Loucy (cell line): ENCODE results near the gene TMEM176A.

Experiments used
- H2AFZ ChIP-seq: fragments of 200-600 bp; sonication (generic); 2 replicates; pipeline ENCODE4 v1.6.0; 2016; ENCODE audit warnings: antibody characterized with exemption, mild to moderate bottlenecking, low read length, moderate library complexity
- H3F3A ChIP-seq: fragments of 200-600 bp; 2 replicates; pipeline ENCODE4 v1.6.0; 2016; ENCODE audit warnings: antibody characterized with exemption, low read depth, mild to moderate bottlenecking
- H3K27me3 ChIP-seq: fragments of 200-600 bp; sonication (generic); 2 replicates; pipeline ENCODE4 v1.6.1; 2014; ENCODE audit warnings: low read length, mild to moderate bottlenecking; ENCODE audit not compliant: insufficient read depth, poor library complexity, severe bottlenecking
- H3K36me3 ChIP-seq: fragments of 200-600 bp; sonication (generic); 2 replicates; pipeline ENCODE4 v1.6.1; 2016; ENCODE audit warnings: low read length; ENCODE audit not compliant: insufficient read depth
- H3K4me1 ChIP-seq: fragments of 200-600 bp; sonication (generic); 2 replicates; pipeline ENCODE4 v1.5.1; 2014; ENCODE audit warnings: low read length, mild to moderate bottlenecking; ENCODE audit not compliant: insufficient read depth, poor library complexity, severe bottlenecking
- H3K4me2 ChIP-seq: fragments of 200-600 bp; sonication (generic); 2 replicates; pipeline ENCODE4 v1.6.0; 2014; ENCODE audit warnings: antibody characterized with exemption, low read length, low read depth, mild to moderate bottlenecking; ENCODE audit not compliant: poor library complexity, severe bottlenecking
- H3K4me3 ChIP-seq: fragments of 200-600 bp; sonication (generic); 2 replicates; pipeline ENCODE4 v1.5.1; 2014; ENCODE audit warnings: low read length, mild to moderate bottlenecking, mixed read lengths; ENCODE audit not compliant: poor library complexity, severe bottlenecking
- H3K79me2 ChIP-seq: fragments of 200-600 bp; sonication (generic); 2 replicates; pipeline ENCODE4 v1.6.1; 2014; ENCODE audit warnings: low read length; ENCODE audit not compliant: insufficient read depth
- H3K9ac ChIP-seq: fragments of 200-600 bp; sonication (generic); 2 replicates; pipeline ENCODE4 v1.6.0; 2014; ENCODE audit warnings: mild to moderate bottlenecking, low read depth, low read length, moderate library complexity; ENCODE audit not compliant: poor library complexity, severe bottlenecking
- H3K9me2 ChIP-seq: fragments of 200-600 bp; sonication (generic); replicated peaks from 2 replicates; pipeline ENCODE4 v1.6.1; 2016; ENCODE audit warnings: low read depth, low read length, mixed read lengths
- H3K9me3 ChIP-seq: fragments of 200-600 bp; sonication (generic); 2 replicates; pipeline ENCODE4 v1.6.1; 2014; ENCODE audit warnings: mild to moderate bottlenecking, antibody characterized with exemption, low read length, low read depth; ENCODE audit not compliant: insufficient read depth
- H4K20me1 ChIP-seq: fragments of 200-600 bp; sonication (generic); 2 replicates; pipeline ENCODE4 v1.6.0; 2014; ENCODE audit warnings: antibody characterized with exemption, low read length, mild to moderate bottlenecking; ENCODE audit not compliant: insufficient read depth, poor library complexity, severe bottlenecking
- CTCF ChIP-seq: fragments of 200-600 bp; sonication (generic); conservative IDR thresholded peaks from 2 replicates; pipeline ENCODE4 v1.5.1; 2014; ENCODE audit warnings: mild to moderate bottlenecking, antibody characterized with exemption, low read length
- EZH2phosphoT487 ChIP-seq: fragments of 200-600 bp; IDR thresholded peaks from 2 replicates; pipeline ENCODE4 v1.6.1; 2018; ENCODE audit warnings: antibody characterized with exemption, mild to moderate bottlenecking, moderate library complexity, borderline replicate concordance

TMEM176A gene

GRCh38 chr7:150797661-150798060, 2.9 kb upstream of the TMEM176A start:
- no peaks in the 10 kb centered on the region for H3K36me3 ChIP-seq
- no peak overlapping the region for H3K9ac ChIP-seq
- no peaks in the 10 kb centered on the region for H3K4me1 ChIP-seq
- no peak for TF ChIP-seq EZH2phosphoT487
- no peak for TF ChIP-seq CTCF
- H4K20me1 ChIP-seq: no peaks in the 10 kb centered on the region
- H2AFZ ChIP-seq: no peak overlapping the region
- no peak overlapping the region for H3K4me3 ChIP-seq
- no peaks in the 10 kb centered on the region for H3K9me3 ChIP-seq
- H3K27me3 ChIP-seq: no peaks in the 10 kb centered on the region
- H3K4me2 ChIP-seq: no peak overlapping the region
- H3K9me2 ChIP-seq: no peaks in the 10 kb centered on the region
- H3F3A ChIP-seq: no peaks in the 10 kb centered on the region
- no peaks in the 10 kb centered on the region for H3K79me2 ChIP-seq

GRCh38 chr7:150799156-150799555, 1.4 kb upstream of the TMEM176A start:
- H3K9me3 ChIP-seq: no peaks in the 10 kb centered on the region
- H3K4me3 ChIP-seq: no peak overlapping the region
- no peaks in the 10 kb centered on the region for H4K20me1 ChIP-seq
- H3K36me3 ChIP-seq: no peaks in the 10 kb centered on the region
- TF ChIP-seq CTCF (no peak), EZH2phosphoT487 (no peak)
- H3K4me2 ChIP-seq: no peak overlapping the region
- H3K4me1 ChIP-seq: peaks cover 4% of the 10 kb centered on the region
- no peaks in the 10 kb centered on the region for H3K9me2 ChIP-seq
- no peaks in the 10 kb centered on the region for H3F3A ChIP-seq
- H3K27me3 ChIP-seq: no peaks in the 10 kb centered on the region
- H3K79me2 ChIP-seq: no peaks in the 10 kb centered on the region
- no peak overlapping the region for H3K9ac ChIP-seq
- H2AFZ ChIP-seq: no peak overlapping the region

- Histone ChIP-seq H3K4me1 (peaks cover 4% of the 10 kb centered on the region), H2AFZ (no peak within 1 kb of the TSS), H3K9me2 (no peaks in the 10 kb centered on the region), H3K9ac (no peak within 1 kb of the TSS), H4K20me1 (no peaks in the 10 kb centered on the region), H3K4me2 (no peak within 1 kb of the TSS), H3F3A (no peaks in the 10 kb centered on the region), H3K36me3 (no peaks in the 10 kb centered on the region), H3K4me3 (no peak within 1 kb of the TSS), H3K9me3 (no peaks in the 10 kb centered on the region), H3K27me3 (no peaks in the 10 kb centered on the region), H3K79me2 (no peaks in the 10 kb centered on the region)
- no peak for TF ChIP-seq CTCF
- TF ChIP-seq EZH2phosphoT487: no peak
Measured at GRCh38 chr7:150799741-150800580, 608 bp upstream of the TMEM176A start, which contains the start of gene TMEM176B. Gene TMEM176B, minus strand, starts transcription at chr7:150800364. Its CDS starts 3,795 bp downstream, at chr7:150796569.
